Fibroblast of lung (primary cell): Measurements from ENCODE around the gene TSHR. TPM values are rescaled to one million over a fixed set of nuclear protein-coding genes. Genes with fewer than 3 reads are reported as not detected.

ENCODE experiments used
- DNase-seq, 2 donors: peaks; one replicate each; pipeline versions ENCODE4 v3.0.0 to v3.0.0-alpha.2; 2010; ENCODE audit warnings: low read depth in 2 of 2
- H2AFZ ChIP-seq: 2 replicates; pipeline ENCODE4 v1.5.1; 2012; ENCODE audit warnings: low read length, control low read depth, inconsistent platforms
- H3K27ac ChIP-seq: 2 replicates; pipeline ENCODE4 v1.5.1; 2011; ENCODE audit warnings: low read length, control low read depth; ENCODE audit not compliant: insufficient read depth
- H3K27me3 ChIP-seq: 2 replicates; pipeline ENCODE4 v1.5.1; 2011; ENCODE audit warnings: mild to moderate bottlenecking, low read length; ENCODE audit not compliant: control insufficient read depth, insufficient read depth
- H3K36me3 ChIP-seq: 2 replicates; pipeline ENCODE4 v1.5.1; 2011; ENCODE audit warnings: low read length; ENCODE audit not compliant: control insufficient read depth, insufficient read depth
- H3K4me1 ChIP-seq: 2 replicates; pipeline ENCODE4 v1.5.1; 2011; ENCODE audit warnings: low read length; ENCODE audit not compliant: control insufficient read depth, insufficient read depth; ENCODE audit errors: extremely low read depth
- H3K4me2 ChIP-seq: 2 replicates; pipeline ENCODE4 v1.5.1; 2011; ENCODE audit warnings: low read length, control low read depth; ENCODE audit not compliant: insufficient read depth; ENCODE audit errors: extremely low read depth
- H3K4me3 ChIP-seq, 4 experiments: fragments of 200-600 bp in 1 of 4; sonication (generic) in 1 of 4; replicated peaks in 1 of 4; 2 replicates each; pipeline ENCODE4 v1.5.1; 2011 to 2016; ENCODE audit warnings: low read length in 4 of 4, low read depth in 3 of 4, mild to moderate bottlenecking in 3 of 4, control low read depth in 2 of 4, inconsistent platforms in 1 of 4, mixed read lengths in 1 of 4; ENCODE audit not compliant: insufficient read depth in 1 of 4; ENCODE audit errors: control extremely low read depth in 1 of 4
- H3K79me2 ChIP-seq: 2 replicates; pipeline ENCODE4 v1.5.1; 2012; ENCODE audit warnings: mild to moderate bottlenecking, low read length, inconsistent platforms; ENCODE audit not compliant: control insufficient read depth, insufficient read depth
- H3K9ac ChIP-seq: 2 replicates; pipeline ENCODE4 v1.5.1; 2011; ENCODE audit warnings: mild to moderate bottlenecking, low read length, control low read depth; ENCODE audit not compliant: insufficient read depth
- H3K9me3 ChIP-seq: 2 replicates; pipeline ENCODE4 v1.5.1; 2012; ENCODE audit warnings: low read depth, low read length; ENCODE audit not compliant: control insufficient read depth, insufficient read depth
- H4K20me1 ChIP-seq: 2 replicates; pipeline ENCODE4 v1.5.1; 2011; ENCODE audit warnings: low read length; ENCODE audit not compliant: control insufficient read depth, insufficient read depth; ENCODE audit errors: extremely low read depth
- CTCF ChIP-seq, 2 donors: IDR thresholded peaks in 1 of 2; conservative IDR thresholded peaks in 1 of 2; 1 replicate in 1 of 2; 2 replicates in 1 of 2; pipeline ENCODE4 v1.5.1; 2011 to 2012; ENCODE audit warnings: low read length in 2 of 2, control low read depth in 1 of 2, inconsistent platforms in 1 of 2, low read depth in 1 of 2, mild to moderate bottlenecking in 1 of 2
- EZH2 ChIP-seq: IDR thresholded peaks from 2 replicates; pipeline ENCODE4 v1.5.1; 2012; ENCODE audit warnings: low read length, control low read depth, mild to moderate bottlenecking; ENCODE audit errors: missing control alignments
- polyA plus RNA-seq, 2 donors: library from polyadenylated mRNA; depleted of rRNA in 1 of 2; stranded (reverse) in 1 of 2; unstranded in 1 of 2; fragments of >200 nt; gene quantifications; 2 replicates each; pipeline ENCODE4 v1.2.1, GENCODE V29; 2011 to 2012; ENCODE audit warnings: missing spikeins in 1 of 2
- total RNA-seq: library from RNA; depleted of rRNA; stranded (reverse); fragments of >200 nt; gene quantifications from 2 replicates; pipeline ENCODE4 v1.2.1, GENCODE V29; 2014

TSHR gene
- total and polyA plus RNA-seq, 2 donors (not counting 1 experiment from before 2014, with no cell fraction given) = not detected

GRCh38 chr14:81023095-81023710 is 67.8 kb downstream of the TSHR start:
- Histone ChIP-seq H4K20me1 (no peaks in the 10 kb centered on the region), H3K4me1 (no peaks in the 10 kb centered on the region), H3K4me2 (no peak overlapping the region), H3K79me2 (no peaks in the 10 kb centered on the region), H3K36me3 (no peaks in the 10 kb centered on the region), H3K9me3 (no peaks in the 10 kb centered on the region), H3K27me3 (no peaks in the 10 kb centered on the region), H3K27ac (no peak overlapping the region), H3K4me3 (no peak overlapping the region), H3K9ac (no peak overlapping the region), H2AFZ (no peak overlapping the region)
- peak in 1 of 2 donors; percentile 14 for DNase-seq
- TF ChIP-seq EZH2 (no peak), CTCF (conservative IDR thresholded peaks at IDR 0.05 in 1 of 2, IDR thresholded peaks at IDR 0.05 in 1 of 2; ENCODE audit: low read depth in 1 of 2, low read length in 2 of 2) (no peak)

- no peaks in the 10 kb centered on the region for H3K79me2 ChIP-seq
- H3K9me3 ChIP-seq = no peaks in the 10 kb centered on the region
- no peaks in the 10 kb centered on the region for H3K36me3 ChIP-seq
- no peak overlapping the region for H3K27ac ChIP-seq
- H3K4me3 ChIP-seq = no peak overlapping the region
- H3K9ac ChIP-seq = no peak overlapping the region
- H3K4me2 ChIP-seq = no peak overlapping the region
- H4K20me1 ChIP-seq = no peaks in the 10 kb centered on the region
- no peak for DNase-seq
- H2AFZ ChIP-seq = no peak overlapping the region
- H3K27me3 ChIP-seq = no peaks in the 10 kb centered on the region
- H3K4me1 ChIP-seq = no peaks in the 10 kb centered on the region
- TF ChIP-seq CTCF (conservative IDR thresholded peaks at IDR 0.05 in 1 of 2, IDR thresholded peaks at IDR 0.05 in 1 of 2; ENCODE audit: low read depth in 1 of 2, low read length in 2 of 2) (no peak), EZH2 (no peak)
Observed at GRCh38 chr14:81028461-81028860, 73.0 kb downstream of the TSHR start.

GRCh38 chr14:81031488-81031887 is 76.1 kb downstream of the TSHR start:
- Histone ChIP-seq H2AFZ (no peak overlapping the region), H3K4me3 (no peak overlapping the region), H3K36me3 (no peaks in the 10 kb centered on the region), H3K9ac (no peak overlapping the region), H3K4me2 (no peak overlapping the region), H3K9me3 (no peaks in the 10 kb centered on the region), H3K27me3 (no peaks in the 10 kb centered on the region), H3K27ac (no peak overlapping the region), H3K79me2 (no peaks in the 10 kb centered on the region), H3K4me1 (no peaks in the 10 kb centered on the region), H4K20me1 (no peaks in the 10 kb centered on the region)
- no peak for TF ChIP-seq EZH2
- TF ChIP-seq CTCF (conservative IDR thresholded peaks at IDR 0.05 in 1 of 2, IDR thresholded peaks at IDR 0.05 in 1 of 2; ENCODE audit: low read depth in 1 of 2, low read length in 2 of 2) = no peak
- no peak for DNase-seq
